Spleen (tissue), 7 donors: ENCODE data around the gene NEK3.

Experiments used
- POLR2A ChIP-seq, 3 donors: fragments of 450-650 bp; IDR thresholded peaks; one replicate each; pipeline ENCODE4 v1.5.1; 2017; ENCODE audit warnings: antibody characterized with exemption in 3 of 3, mild to moderate bottlenecking in 1 of 3
- POLR2AphosphoS5 ChIP-seq, 3 donors: sonication (generic); formaldehyde crosslinking; IDR thresholded peaks; one replicate each; pipeline ENCODE4 v1.5.1; 2017; ENCODE audit warnings: antibody characterized with exemption in 3 of 3
- TF ChIP-seq, protein P1 (sequence below), 11 experiments: fragments of 200-600 bp in 7 of 11; fragments of 450-650 bp in 4 of 11; sonication (generic) in 4 of 11; IDR thresholded peaks in 8 of 11; conservative IDR thresholded peaks in 3 of 11; 1 replicate in 7 of 11; 2 replicates in 4 of 11; pipeline versions ENCODE4 v1.4.0 to v1.8.0; 2016 to 2021; ENCODE audit warnings: antibody characterized with exemption in 11 of 11, inconsistent platforms in 4 of 11, mild to moderate bottlenecking in 1 of 11
- donor health status: DM: no; HTN: no; CAD: no; lungs with moderate emphysema.
- donor health status: DM: no; HTN: no; CAD: no.
- donor health status: DM: no; HTN: no; CAD: no.

DNA sequence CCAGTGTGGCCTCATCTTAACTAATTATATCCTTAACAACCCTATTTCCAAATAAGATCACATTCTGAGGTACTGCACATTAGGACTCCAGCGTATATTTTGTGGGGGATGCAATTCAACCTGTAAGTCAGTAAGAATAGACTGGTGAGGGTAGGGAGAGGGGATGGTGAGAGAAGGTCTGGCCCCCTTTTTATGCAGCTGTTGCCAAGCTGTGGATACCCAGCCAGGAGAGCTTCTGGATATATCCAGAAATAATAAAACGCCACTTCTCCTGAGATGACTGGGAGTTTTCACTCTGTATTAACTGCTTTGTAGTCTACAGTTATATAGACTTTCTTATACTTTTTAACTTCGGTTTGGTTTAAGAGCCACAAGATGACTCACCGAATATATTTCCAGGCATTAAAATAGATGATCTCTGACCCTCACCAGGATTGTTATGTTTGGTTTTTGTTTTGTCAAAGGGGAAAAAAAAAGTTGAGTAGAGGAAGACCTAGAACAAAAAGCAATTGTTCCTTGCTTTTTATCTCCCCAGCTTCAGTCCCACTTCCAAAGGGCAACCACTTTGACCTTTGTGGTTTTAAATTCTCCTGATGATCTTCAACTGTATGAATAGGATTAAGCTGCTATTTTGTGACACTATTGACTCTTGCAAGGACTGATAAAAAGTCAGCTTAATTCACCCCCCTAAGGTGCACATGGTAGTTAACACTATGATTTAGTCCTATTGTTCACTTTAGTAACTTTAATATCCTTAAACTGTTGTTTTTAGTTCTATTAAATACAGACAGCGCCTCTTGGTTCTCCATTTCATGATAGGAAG is 3.1 kb upstream of the NEK3 start:
- TF ChIP-seq, protein P1, sequence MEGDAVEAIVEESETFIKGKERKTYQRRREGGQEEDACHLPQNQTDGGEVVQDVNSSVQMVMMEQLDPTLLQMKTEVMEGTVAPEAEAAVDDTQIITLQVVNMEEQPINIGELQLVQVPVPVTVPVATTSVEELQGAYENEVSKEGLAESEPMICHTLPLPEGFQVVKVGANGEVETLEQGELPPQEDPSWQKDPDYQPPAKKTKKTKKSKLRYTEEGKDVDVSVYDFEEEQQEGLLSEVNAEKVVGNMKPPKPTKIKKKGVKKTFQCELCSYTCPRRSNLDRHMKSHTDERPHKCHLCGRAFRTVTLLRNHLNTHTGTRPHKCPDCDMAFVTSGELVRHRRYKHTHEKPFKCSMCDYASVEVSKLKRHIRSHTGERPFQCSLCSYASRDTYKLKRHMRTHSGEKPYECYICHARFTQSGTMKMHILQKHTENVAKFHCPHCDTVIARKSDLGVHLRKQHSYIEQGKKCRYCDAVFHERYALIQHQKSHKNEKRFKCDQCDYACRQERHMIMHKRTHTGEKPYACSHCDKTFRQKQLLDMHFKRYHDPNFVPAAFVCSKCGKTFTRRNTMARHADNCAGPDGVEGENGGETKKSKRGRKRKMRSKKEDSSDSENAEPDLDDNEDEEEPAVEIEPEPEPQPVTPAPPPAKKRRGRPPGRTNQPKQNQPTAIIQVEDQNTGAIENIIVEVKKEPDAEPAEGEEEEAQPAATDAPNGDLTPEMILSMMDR (IDR thresholded peaks at IDR 0.05 in 8 of 11, conservative IDR thresholded peaks at IDR 0.05 in 3 of 11): no peak
- TF ChIP-seq POLR2A (IDR thresholded peaks at IDR 0.05) (no peak), POLR2AphosphoS5 (IDR thresholded peaks at IDR 0.05) (no peak)
